Measurements from ENCODE around the gene FXYD3.

FXYD3 gene

GRCh38 chr19:35165200-35166058, 49.8 kb downstream of the FXYD3 start:
- TF ChIP-seq, protein P1, sequence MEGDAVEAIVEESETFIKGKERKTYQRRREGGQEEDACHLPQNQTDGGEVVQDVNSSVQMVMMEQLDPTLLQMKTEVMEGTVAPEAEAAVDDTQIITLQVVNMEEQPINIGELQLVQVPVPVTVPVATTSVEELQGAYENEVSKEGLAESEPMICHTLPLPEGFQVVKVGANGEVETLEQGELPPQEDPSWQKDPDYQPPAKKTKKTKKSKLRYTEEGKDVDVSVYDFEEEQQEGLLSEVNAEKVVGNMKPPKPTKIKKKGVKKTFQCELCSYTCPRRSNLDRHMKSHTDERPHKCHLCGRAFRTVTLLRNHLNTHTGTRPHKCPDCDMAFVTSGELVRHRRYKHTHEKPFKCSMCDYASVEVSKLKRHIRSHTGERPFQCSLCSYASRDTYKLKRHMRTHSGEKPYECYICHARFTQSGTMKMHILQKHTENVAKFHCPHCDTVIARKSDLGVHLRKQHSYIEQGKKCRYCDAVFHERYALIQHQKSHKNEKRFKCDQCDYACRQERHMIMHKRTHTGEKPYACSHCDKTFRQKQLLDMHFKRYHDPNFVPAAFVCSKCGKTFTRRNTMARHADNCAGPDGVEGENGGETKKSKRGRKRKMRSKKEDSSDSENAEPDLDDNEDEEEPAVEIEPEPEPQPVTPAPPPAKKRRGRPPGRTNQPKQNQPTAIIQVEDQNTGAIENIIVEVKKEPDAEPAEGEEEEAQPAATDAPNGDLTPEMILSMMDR (conservative IDR thresholded peaks at IDR 0.05; ENCODE audit: low read depth): no peak
- POLR2A ChIA-PET (ENCODE audit: low non-redundant PET): no interaction called here
- DNase-seq (ENCODE audit: low spot score): no peak
- CTCF ChIA-PET: no interaction called here
- H3K27ac ChIP-seq: no peak overlapping the region

GRCh38 chr19:35166100-35167063, 50.8 kb downstream of the FXYD3 start:
- ChIA-PET POLR2A (ENCODE audit: low non-redundant PET) (no interaction called here), CTCF (no interaction called here)
- peak overlapping the region; percentile 38 for H3K27ac ChIP-seq
- no peak for DNase-seq (ENCODE audit: low spot score)
- TF ChIP-seq, protein P1 (conservative IDR thresholded peaks at IDR 0.05; ENCODE audit: low read depth): no peak

DNA sequence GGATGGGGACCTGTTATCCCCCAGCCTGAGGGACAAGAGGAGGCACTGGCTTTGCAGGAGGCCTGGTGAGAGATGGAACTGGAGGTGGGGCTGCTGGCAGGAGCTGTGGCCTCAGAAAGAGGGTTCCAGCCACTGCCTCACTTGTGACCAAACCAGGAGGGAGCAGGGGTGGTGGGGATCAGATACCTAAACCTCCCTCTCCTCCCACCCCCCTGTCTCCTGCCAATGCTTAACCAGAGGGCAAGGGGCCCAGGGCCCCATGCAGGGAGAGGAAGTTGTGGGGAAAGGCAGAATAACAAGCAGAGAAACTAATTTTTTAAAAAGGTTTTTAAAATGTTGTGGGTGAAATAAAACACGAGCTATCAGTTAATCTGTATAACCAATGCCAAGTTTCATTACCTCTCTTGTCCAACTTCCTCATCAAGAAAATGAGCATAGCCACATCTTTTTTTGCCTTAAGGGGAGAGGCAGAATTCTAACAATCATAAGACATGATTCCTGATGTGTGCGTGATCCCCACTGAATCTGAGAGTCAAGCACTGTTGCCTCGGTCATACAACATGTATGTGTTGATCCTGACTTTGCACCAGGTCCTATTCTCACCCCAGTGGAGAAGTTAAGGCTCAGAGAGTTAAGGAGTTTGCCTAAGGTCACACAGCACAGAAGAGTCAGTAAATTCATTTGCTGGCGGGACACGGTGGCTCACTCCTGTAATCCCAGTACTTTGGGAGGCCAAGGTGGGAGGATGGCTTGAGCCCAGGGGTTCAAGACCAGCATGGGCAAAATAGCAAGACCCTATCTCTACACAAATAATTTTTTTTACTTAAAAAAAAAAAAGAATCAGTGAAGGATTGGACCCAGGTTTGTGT, 51.9 kb downstream of the FXYD3 start:
- DNase-seq (ENCODE audit: low spot score): no peak
- TF ChIP-seq, protein P1 (conservative IDR thresholded peaks at IDR 0.05; ENCODE audit: low read depth): no peak
- peak overlapping the region; percentile 40 for H3K27ac ChIP-seq
- CTCF ChIA-PET: no interaction called here
- POLR2A ChIA-PET (ENCODE audit: low non-redundant PET): no interaction called here

- POLR2A ChIA-PET (ENCODE audit: low non-redundant PET): interaction anchor here (0.6 kb wide), 1 partner anchor 19 kb away, joined by 3 read pairs; no protein-coding TSS in a partner anchor
- DNase-seq (ENCODE audit: low spot score): peak; percentile 78
- CTCF ChIA-PET: interaction anchor here (0.7 to 0.8 kb wide), 2 partner anchors 10 to 89 kb away, joined by 4 read pairs; no protein-coding TSS in a partner anchor
- peak overlapping the region; percentile 40 for H3K27ac ChIP-seq
- TF ChIP-seq, protein P1 (conservative IDR thresholded peaks at IDR 0.05; ENCODE audit: low read depth): no peak
These were observed 52.6 kb downstream of the FXYD3 start for GRCh38 chr19:35168196-35168595.

DNA sequence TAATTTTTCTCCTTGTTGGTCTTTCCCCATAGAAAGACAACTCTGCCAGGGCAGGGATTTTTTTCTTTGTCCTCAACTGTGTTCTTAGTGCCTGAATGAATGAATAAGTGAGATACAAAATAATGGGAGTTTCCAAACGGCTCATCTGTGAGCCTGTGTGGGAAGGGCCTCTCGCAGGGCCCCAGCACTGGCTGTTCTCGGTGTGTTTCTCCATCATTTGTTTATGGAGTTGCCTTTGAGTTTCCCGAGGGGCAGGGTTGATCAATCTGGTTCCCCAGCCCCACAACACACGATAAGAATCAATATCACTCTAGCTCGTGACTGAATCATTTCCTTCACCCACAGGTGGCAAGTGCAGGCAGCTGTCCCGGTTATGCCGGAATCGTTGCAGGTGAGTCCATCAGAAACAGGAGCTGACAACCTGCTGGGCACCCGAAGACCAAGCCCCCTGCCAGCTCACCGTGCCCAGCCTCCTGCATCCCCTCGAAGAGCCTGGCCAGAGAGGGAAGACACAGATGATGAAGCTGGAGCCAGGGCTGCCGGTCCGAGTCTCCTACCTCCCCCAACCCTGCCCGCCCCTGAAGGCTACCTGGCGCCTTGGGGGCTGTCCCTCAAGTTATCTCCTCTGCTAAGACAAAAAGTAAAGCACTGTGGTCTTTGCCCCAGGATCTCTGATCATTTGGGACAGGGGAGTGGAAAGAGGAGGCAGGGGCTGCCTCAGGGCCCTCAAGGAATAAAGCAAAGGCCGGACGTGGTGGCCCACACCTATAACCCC, 53.8 kb downstream of the FXYD3 start:
- TF ChIP-seq, protein P1 (conservative IDR thresholded peaks at IDR 0.05; ENCODE audit: low read depth): no peak
- ChIA-PET POLR2A (ENCODE audit: low non-redundant PET) (no interaction called here), CTCF (interaction anchor here (0.7 to 1.0 kb wide), 3 partner anchors 9 to 102 kb away, joined by 3 to 5 read pairs (median 4); no protein-coding TSS in a partner anchor)
- H3K27ac ChIP-seq: peak overlapping the region; percentile 40
- DNase-seq (ENCODE audit: low spot score): no peak

All from RWPE1 (cell line).